ENCODE data around the gene BCL11B.

The BCL11B gene

DNA sequence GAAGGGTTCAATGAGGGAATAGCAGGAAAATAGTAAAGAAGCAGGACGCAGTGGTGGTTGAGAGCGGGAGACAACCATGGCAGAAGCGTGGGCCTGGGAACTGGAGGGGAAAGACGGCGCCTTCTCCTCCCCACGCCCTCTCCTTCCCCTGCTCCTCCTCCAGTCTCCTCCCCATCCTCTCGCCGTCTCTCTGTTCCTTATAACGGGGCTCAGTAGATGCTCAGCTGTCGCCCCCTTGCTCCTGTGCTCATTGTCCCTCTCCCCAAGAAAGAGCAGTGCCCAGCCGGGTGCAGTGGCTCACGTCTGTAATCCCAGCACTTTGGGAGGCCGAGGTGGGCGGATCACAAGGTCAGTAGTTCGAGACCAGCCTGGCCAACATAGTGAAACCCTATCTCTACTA, 142.0 kb downstream of the BCL11B start:
- no peak for DNase-seq

DNA sequence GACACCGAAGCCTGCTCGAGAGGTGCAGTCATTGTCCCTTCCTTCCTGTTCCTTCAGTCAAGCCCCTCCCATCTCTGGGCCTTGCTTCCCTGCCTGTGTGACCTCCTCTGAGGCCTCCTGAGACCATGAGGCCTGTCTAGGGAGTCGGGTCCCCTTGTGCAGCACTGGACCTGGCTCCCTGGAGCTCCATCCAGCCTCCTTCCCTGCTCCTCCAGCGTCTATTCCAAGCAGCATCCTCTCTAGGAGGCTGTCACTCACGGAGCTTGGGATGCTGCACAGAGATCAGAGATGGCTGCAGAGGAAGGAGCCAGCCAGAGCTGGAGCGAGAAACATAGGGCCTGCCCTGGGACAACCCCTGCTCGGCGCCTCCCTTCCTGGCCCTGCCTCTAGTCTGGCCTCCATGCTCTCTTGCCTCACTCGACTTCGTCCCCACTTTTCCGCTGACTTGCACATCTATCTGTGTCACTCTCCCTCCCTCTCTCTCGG, 142.7 kb downstream of the BCL11B start:
- no peak for DNase-seq

DNA sequence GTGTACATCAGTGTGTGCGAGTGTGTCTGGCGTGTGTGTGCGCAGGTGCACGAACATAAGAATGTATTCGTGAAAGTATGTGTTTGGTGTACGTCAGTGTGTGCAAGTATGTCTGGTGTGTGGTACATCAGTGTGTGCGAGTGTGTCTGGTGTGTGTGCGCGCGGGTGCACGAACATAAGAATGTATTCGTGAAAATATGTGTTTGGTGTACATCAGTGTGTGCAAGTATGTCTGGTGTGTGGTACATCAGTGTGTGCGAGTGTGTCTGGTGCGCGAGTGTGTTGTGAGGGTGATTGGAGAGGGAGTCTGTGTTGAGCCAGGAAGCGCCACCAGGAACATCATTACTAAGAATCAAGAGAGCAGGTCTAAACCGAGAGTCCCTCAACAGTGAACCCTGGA, 143.8 kb downstream of the BCL11B start:
- DNase-seq = no peak

DNA sequence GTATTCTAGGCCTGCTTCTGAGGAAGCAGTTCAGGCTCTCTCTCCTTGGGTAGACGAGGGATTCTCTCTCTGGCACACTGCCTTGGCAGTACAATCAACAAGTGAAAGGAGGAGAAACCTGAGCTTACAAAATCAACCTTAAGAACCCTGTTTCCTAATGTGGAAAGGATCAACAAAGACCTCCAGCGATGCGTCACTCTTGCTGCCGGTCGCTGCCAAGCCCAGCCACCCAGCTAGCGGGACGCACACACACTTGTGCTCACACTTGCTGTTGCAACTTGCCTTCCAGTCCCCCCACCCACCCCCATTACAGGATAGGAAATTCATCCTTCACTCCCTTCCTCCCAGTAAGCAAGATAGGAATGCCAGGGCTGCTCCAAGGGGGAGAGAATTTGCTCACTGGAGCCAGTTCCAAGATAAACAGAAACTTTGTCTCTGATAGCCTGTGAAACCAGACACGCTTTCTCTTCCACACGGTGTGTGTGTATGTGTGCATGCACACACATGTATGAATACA, 144.3 kb downstream of the BCL11B start:
- no peak for DNase-seq

DNA sequence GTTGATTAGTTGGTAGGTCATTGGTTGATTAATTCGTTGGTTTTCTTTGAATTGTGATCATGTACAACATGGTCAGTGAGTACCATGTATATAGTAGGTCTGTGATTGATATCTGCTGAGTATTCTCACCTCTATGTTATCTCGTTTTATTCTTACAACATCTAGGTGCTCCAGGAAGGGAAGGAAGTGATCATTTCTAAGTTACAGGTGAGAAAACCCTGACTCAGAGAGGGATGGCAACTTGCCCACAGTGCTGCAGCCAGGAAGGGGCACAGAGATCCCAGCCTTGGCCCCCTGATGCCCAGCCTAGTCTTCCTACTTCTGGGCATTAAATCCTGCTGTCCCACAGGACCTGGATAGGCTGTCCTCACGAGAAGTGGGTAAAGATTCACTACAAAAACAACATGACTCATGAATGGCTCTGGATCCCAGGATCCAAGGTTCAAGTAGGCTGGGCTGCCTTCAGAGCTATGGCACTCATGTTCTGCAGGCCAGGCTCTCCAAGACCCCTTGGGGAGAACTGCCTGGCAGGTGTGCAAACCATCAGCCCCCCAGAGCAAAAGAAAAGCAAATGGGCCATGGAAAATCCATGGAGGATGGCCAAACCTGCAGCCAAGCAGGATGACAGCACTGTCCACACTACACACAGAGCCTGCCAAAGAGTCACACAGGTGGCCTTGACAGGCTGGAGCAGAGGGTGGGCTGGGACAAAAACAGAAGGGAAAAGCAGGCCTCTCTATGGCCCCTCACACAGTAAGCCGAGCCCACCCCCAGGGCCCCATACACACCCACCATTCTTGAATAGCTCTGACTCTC, 146.2 kb downstream of the BCL11B start:
- DNase-seq = no peak

DNA sequence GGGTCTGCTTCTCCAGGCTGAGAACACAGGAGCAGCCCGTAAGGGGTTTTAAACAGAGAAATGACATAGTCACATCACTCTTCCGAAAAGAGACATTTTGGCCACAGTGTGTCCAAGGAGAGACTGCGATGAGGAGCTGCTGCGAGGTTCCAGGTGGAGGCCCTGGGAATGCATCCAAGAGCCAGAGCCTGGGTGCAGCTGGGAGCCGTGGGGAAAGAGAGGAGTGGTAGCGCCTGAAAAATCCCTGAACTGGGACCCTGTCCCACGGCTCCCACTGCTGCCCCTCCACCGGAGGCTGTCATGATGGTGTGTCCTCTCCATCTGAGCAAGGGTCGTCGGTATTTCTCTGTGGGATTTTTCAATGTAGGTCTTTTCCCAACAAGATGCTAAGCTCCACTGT, 146.9 kb downstream of the BCL11B start:
- DNase-seq = no peak

DNA sequence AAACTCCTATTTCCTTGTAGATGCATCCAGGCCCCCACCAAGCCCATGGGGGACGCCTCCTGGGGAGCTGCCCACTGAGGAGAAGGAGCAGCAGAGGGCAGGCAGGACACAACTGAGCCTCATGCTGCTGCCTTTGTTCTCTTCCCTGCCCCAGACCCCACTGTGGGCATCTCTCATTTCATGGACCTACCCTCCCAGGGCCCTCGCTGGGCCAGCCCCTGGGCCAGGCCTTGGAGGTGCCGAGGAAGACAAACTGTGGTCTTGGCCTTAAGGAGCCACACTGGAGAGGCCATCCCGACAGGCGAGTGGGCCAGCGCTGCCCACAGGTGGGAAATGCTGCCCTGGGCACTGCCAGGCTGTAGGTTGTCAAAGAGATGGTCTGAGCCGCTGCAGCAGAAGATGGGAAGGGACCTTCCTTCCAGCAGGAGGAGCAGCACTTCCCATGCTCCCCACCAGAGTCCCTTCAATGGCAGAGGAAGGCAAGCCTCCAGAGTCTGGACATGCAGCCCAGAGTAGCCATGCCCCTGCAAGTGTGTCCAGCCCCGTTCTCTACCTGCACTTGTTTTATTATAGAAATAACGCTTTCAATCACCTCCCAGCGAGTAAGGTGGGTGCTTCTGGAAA, 147.4 kb downstream of the BCL11B start:
- no peak for DNase-seq

DNA sequence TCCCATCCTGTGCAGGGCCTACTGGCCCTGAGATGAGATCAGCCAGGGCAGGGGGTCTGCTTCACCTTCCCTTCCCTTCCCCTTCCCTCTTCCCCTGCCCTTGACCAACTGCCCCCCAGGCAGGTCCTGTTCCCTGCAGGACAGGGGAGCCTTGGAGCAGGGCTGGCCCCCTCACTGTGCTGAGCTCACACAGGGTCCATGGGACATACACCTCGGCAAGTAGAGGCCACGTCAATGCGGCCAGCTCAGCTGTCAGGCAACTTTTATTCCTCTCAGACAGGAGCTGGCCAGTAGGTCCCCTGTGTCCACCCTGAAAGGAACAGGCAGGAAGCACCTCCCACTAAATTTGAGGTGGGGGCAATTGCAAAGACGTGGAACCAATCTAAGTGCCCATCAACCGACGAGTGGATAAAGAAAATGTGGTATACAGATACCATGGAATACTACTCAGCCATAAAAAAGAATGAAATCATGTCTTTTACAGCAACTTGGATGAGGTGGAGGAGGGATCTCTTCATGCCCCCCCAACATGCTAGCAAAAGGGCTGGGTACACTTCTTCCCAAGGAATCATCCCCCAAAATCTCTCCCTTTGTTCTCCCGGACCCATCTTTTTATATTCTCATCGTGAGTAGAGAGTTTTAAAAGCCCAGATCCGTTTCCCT, 148.7 kb downstream of the BCL11B start:
- DNase-seq = no peak

DNA sequence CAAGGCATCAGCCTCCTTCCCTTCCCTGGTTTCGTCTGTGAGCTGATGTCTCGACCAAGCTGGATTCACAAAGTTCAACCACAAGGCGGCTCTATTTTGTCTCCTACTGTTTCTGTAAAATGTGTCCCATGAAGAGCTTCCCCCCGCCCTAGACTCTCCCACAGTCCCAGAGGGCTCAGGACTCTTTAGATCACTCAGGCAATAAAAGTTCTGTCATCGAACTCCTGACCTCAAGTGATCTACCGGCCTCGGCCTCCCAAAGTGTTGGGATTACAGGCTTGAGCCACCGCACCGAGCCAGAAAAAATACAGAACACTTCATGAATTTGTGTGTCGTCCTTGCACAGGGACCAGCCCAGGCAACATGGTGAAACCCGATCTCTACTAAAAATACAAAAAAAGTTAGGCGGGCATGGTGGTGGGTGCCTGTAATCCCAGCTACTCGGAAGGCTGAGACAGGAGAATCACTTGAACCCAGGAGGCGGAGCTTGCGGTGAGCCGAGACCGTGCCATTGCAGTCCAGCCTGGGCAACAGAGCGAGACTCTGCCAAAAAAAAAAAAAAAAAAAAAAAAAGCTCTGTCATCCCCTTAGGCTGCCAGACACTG, 149.4 kb downstream of the BCL11B start:
- DNase-seq = no peak

DNA sequence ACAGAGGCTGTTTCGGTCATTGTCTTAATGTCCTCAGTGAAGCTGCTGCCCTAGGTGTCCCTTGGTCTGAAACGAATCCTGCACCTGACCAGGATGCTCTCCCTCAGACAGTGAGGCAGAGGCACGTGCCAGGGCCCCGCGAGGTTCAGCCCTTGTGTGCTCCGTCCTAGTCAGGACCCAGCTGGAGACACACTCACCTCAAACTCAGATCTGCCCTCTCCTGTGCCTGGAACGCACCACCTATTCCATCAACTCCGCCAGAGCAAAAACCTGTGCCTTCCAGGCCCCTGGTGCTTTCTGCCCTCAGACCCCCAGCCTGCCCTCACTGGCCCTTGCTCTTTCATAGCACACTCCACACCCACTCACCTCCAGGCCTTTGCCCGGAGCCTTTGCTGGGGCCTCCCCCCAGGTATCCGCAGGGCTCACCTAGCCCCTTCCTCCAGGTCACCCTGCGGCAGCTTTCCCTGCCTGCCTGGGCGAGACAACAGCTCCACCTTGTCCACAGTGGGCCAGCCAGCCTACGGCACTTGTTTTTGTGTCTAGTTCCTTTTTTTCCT, 150.6 kb downstream of the BCL11B start:
- no peak for DNase-seq

DNA sequence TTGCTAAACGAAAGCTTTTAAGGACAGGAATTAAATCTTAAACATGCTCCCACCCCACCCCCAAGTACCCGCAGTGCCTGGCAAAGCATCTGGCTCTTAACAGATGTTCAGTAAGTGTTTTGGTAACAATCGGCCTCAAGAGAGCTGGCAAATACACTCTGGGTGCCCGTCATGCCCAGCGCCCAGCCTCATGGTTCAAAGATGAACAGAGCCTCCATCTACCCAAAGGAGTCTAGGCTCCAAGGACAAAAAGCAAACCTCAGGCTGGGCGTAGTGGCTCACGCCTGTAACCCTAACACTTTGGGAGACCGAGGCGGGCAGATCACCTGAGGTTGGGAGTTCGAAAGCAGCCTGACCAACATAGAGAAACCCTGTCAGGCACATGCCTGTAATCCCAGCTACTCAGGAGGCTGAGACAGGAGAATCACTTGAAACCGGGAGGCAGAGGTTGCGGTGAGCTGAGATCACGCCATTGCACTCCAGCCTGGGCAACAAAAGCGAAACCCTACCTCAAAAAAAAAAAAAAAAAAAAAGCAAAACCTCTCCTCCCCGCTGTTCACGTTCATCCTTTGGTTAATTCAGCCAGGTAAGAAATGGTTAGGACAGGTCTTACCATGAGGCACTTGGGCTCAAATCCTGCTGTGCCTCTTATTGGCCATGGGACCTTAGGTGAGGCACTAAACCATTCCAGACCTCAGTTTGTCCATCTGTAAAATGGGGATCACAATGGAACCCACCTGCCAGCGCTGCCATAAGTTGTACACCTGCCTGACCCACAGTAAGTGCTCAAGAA, 151.3 kb downstream of the BCL11B start:
- DNase-seq = no peak

DNA sequence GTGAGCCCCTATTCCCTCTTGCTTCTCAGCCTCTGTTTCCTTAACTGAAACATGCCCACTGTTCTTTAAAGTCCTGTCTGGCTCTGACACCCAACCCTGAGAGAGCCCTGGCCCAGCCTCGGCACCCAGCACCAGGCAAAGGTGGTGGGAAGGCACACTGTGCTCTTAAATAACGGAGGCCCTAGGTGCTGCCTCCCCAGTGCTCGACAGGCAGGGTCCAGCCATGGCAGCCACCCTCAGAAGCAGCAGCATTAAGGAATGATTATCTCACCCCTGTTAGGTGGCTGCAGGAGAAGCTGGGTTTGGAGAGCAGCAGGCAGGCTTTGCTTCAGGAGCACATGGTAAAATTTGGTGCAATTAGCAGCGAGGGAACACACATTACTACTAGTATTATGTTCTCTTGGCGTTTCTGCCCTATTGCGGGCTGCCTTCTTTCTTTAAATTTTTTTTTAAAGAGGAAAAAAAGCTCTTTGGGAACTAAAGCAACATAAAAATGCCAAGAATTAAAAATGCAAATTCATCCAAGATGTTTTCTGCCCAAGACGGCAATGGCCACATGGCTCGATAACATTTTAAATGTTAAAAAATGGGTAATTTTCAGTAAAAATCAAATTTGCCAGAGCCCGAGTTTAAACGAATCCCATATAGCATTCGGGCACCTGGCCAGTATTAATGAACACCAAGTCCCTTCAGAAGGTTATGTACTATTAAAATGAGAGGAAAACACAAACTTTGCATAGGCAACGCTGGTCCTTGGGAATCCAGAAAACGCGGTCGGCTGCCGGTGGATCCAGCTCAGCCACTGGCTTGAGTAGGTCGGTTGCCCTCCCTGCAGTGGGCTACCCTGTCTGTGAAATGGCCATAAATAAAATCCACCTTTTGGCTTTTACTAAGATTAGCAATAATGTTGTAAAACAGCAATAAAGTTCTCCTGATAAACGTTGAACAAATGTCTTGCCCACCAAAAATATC, 152.2 kb downstream of the BCL11B start:
- no peak for DNase-seq
